HG03469 (cell line): ENCODE results near the gene AMBRA1.
"Not testable (repeated sequence)": the region's sequence is repeated elsewhere in the genome, so short reads cannot be mapped to it uniquely, and the experiment has no call there.

Experiments
- ATAC-seq: cut with Tn5 transposase; IDR thresholded peaks from one replicate; pipeline ENCODE4 v1.9.1; 2021; ENCODE audit warnings: mild to moderate bottlenecking, moderate library complexity, moderate number of reproducible peaks; ENCODE audit not compliant: unreplicated experiment

The AMBRA1 gene

GRCh38 chr11:46373787-46374740, 219.8 kb downstream of the AMBRA1 start:
- ATAC-seq = no peak

- not testable (repeated sequence) for ATAC-seq
Measured at GRCh38 chr11:46372501-46372900, 221.3 kb downstream of the AMBRA1 start.

GRCh38 chr11:46372086-46372485, 221.7 kb downstream of the AMBRA1 start:
- ATAC-seq = no peak

GRCh38 chr11:46371262-46371661, 222.6 kb downstream of the AMBRA1 start:
- not testable (repeated sequence) for ATAC-seq

GRCh38 chr11:46370253-46370652, 223.6 kb downstream of the AMBRA1 start:
- ATAC-seq = no peak

- ATAC-seq = no peak
Measured at GRCh38 chr11:46369458-46370152, 224.2 kb downstream of the AMBRA1 start.

GRCh38 chr11:46367916-46368267, 225.9 kb downstream of the AMBRA1 start:
- no peak for ATAC-seq

GRCh38 chr11:46367244-46367915, 226.4 kb downstream of the AMBRA1 start:
- peak; percentile 67 for ATAC-seq

GRCh38 chr11:46366661-46367161, 227.1 kb downstream of the AMBRA1 start:
- no peak for ATAC-seq

GRCh38 chr11:46366260-46366659, 227.6 kb downstream of the AMBRA1 start:
- ATAC-seq = no peak

GRCh38 chr11:46364791-46365190, 229.0 kb downstream of the AMBRA1 start:
- no peak for ATAC-seq

- no peak for ATAC-seq
Measured at GRCh38 chr11:46364056-46364455, 229.8 kb downstream of the AMBRA1 start.

- ATAC-seq = no peak
Measured at GRCh38 chr11:46363455-46364005, 230.3 kb downstream of the AMBRA1 start.

GRCh38 chr11:46363031-46363407, 230.8 kb downstream of the AMBRA1 start:
- ATAC-seq = no peak

GRCh38 chr11:46362156-46363030, 231.4 kb downstream of the AMBRA1 start:
- no peak for ATAC-seq

GRCh38 chr11:46361283-46362155, 232.3 kb downstream of the AMBRA1 start:
- ATAC-seq = peak; percentile 71

- ATAC-seq = peak; percentile 13
Measured at GRCh38 chr11:46360878-46361277, 232.9 kb downstream of the AMBRA1 start.

GRCh38 chr11:46359953-46360352, 233.9 kb downstream of the AMBRA1 start:
- ATAC-seq = no peak

- ATAC-seq = no peak
Measured at GRCh38 chr11:46357483-46357936, 236.3 kb downstream of the AMBRA1 start.
